HepG2 (cell line): Measurements from ENCODE around the gene NKX1-1.
"Not testable (repeated sequence)": the region's sequence is repeated elsewhere in the genome, so short reads cannot be mapped to it uniquely, and the experiment has no call there.

Experiments used
- EED ChIP-seq: sonication (generic); formaldehyde crosslinking; IDR thresholded peaks from 2 replicates; pipeline ENCODE4 v1.5.0; 2020; ENCODE audit warnings: mild to moderate bottlenecking, missing genetic modification reagents
- ESRRA ChIP-seq: sonication (generic); formaldehyde crosslinking; IDR thresholded peaks from 2 replicates; pipeline ENCODE4 v1.5.1; 2020; ENCODE audit warnings: mild to moderate bottlenecking, low read depth, missing genetic modification reagents
- NFRKB ChIP-seq: fragments of 450-650 bp; IDR thresholded peaks from 2 replicates; pipeline ENCODE4 v1.6.1; 2017
- PAF1 ChIP-seq: IDR thresholded peaks from 2 replicates; pipeline ENCODE4 v1.6.1; 2016; ENCODE audit warnings: missing genetic modification reagents, missing compliant biosample characterization
- SALL2 ChIP-seq: sonication (generic); formaldehyde crosslinking; IDR thresholded peaks from 2 replicates; pipeline ENCODE4 v1.8.1; 2023; ENCODE audit warnings: mild to moderate bottlenecking, missing genetic modification reagents, inconsistent platforms
- TSC22D2 ChIP-seq: sonication (generic); formaldehyde crosslinking; IDR thresholded peaks from 2 replicates; pipeline ENCODE4 v1.5.1; 2020; ENCODE audit warnings: missing genetic modification reagents, mild to moderate bottlenecking, borderline replicate concordance
- YY1 ChIP-seq: IDR thresholded peaks from 2 replicates; pipeline ENCODE4 v1.6.1; 2011; ENCODE audit warnings: low read length, low read depth, moderate library complexity, mild to moderate bottlenecking; ENCODE audit not compliant: insufficient read depth, insufficient replicate concordance
- ZNF253 ChIP-seq: sonication (generic); formaldehyde crosslinking; IDR thresholded peaks from 2 replicates; pipeline ENCODE4 v1.8.0; 2022; ENCODE audit warnings: mild to moderate bottlenecking, missing genetic modification reagents, borderline replicate concordance
- ZNF317 ChIP-seq: sonication (generic); formaldehyde crosslinking; IDR thresholded peaks from 2 replicates; pipeline ENCODE4 v1.5.0; 2020; ENCODE audit warnings: mild to moderate bottlenecking, missing genetic modification reagents
- TF ChIP-seq, protein P1 (sequence below): sonication (generic); formaldehyde crosslinking; IDR thresholded peaks from 2 replicates; pipeline ENCODE4 v1.5.0; 2020; ENCODE audit warnings: mild to moderate bottlenecking, missing genetic modification reagents, moderate library complexity
- TF ChIP-seq, protein P2 (sequence below): sonication (generic); formaldehyde crosslinking; IDR thresholded peaks from 2 replicates; pipeline ENCODE4 v1.8.1; 2023; ENCODE audit warnings: missing genetic modification reagents, inconsistent platforms, borderline replicate concordance
- TF ChIP-seq, protein P3 (sequence below): sonication (generic); formaldehyde crosslinking; conservative IDR thresholded peaks from 2 replicates; pipeline ENCODE4 v1.4.0; 2020; ENCODE audit warnings: missing genetic modification reagents
- TF ChIP-seq, protein P4 (sequence below), 2 experiments: sonication (generic) in 1 of 2; formaldehyde crosslinking in 1 of 2; IDR thresholded peaks; 2 replicates each; pipeline versions ENCODE4 v1.5.1 to v1.6.1; 2011 to 2020; ENCODE audit warnings: borderline replicate concordance in 1 of 2, low read depth in 1 of 2, low read length in 1 of 2, mild to moderate bottlenecking in 1 of 2, missing genetic modification reagents in 1 of 2, moderate library complexity in 1 of 2

DNA sequence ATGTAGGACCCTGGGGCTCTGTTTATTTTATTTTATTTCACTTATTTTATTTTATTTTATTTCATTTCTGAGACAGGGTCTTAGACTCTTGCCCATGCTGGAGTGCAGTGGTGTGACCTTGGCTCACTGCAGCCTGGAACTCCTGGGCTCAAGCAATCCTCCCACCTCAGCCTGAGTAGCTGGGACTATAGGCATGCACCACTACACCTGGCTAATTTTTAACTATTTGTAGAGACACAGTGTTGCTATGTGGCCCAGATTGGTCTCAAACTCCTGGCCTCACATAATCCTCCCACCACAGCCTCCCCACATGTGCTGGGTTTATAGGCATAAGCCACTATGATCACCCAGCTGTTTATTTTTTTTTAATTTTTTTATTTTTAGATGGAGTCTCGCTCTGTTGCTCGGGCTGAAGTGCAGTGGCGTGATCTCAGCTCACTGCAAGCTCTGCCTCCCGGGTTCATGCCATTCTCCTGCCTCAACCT, 37.5 kb upstream of the NKX1-1 start:
- TF ChIP-seq, protein P1, sequence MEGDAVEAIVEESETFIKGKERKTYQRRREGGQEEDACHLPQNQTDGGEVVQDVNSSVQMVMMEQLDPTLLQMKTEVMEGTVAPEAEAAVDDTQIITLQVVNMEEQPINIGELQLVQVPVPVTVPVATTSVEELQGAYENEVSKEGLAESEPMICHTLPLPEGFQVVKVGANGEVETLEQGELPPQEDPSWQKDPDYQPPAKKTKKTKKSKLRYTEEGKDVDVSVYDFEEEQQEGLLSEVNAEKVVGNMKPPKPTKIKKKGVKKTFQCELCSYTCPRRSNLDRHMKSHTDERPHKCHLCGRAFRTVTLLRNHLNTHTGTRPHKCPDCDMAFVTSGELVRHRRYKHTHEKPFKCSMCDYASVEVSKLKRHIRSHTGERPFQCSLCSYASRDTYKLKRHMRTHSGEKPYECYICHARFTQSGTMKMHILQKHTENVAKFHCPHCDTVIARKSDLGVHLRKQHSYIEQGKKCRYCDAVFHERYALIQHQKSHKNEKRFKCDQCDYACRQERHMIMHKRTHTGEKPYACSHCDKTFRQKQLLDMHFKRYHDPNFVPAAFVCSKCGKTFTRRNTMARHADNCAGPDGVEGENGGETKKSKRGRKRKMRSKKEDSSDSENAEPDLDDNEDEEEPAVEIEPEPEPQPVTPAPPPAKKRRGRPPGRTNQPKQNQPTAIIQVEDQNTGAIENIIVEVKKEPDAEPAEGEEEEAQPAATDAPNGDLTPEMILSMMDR, result not testable (repeated sequence)
- TF ChIP-seq, protein P2, sequence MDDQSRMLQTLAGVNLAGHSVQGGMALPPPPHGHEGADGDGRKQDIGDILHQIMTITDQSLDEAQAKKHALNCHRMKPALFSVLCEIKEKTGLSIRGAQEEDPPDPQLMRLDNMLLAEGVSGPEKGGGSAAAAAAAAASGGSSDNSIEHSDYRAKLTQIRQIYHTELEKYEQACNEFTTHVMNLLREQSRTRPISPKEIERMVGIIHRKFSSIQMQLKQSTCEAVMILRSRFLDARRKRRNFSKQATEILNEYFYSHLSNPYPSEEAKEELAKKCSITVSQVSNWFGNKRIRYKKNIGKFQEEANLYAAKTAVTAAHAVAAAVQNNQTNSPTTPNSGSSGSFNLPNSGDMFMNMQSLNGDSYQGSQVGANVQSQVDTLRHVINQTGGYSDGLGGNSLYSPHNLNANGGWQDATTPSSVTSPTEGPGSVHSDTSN (CRISPR knock-in tag), result not testable (repeated sequence)
- TF ChIP-seq EED (CRISPR knock-in tag); SALL2 (CRISPR knock-in tag); NFRKB; TSC22D2 (CRISPR knock-in tag); ESRRA (CRISPR knock-in tag); YY1; PAF1 (CRISPR knock-in tag); ZNF253; ZNF317: not testable (repeated sequence)
- TF ChIP-seq, protein P3, sequence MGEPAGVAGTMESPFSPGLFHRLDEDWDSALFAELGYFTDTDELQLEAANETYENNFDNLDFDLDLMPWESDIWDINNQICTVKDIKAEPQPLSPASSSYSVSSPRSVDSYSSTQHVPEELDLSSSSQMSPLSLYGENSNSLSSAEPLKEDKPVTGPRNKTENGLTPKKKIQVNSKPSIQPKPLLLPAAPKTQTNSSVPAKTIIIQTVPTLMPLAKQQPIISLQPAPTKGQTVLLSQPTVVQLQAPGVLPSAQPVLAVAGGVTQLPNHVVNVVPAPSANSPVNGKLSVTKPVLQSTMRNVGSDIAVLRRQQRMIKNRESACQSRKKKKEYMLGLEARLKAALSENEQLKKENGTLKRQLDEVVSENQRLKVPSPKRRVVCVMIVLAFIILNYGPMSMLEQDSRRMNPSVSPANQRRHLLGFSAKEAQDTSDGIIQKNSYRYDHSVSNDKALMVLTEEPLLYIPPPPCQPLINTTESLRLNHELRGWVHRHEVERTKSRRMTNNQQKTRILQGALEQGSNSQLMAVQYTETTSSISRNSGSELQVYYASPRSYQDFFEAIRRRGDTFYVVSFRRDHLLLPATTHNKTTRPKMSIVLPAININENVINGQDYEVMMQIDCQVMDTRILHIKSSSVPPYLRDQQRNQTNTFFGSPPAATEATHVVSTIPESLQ (CRISPR knock-in tag), result not testable (repeated sequence)
- TF ChIP-seq, protein P4, sequence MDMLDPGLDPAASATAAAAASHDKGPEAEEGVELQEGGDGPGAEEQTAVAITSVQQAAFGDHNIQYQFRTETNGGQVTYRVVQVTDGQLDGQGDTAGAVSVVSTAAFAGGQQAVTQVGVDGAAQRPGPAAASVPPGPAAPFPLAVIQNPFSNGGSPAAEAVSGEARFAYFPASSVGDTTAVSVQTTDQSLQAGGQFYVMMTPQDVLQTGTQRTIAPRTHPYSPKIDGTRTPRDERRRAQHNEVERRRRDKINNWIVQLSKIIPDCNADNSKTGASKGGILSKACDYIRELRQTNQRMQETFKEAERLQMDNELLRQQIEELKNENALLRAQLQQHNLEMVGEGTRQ (IDR thresholded peaks at IDR 0.05; ENCODE audit: low read depth, low read length), result not testable (repeated sequence)
- TF ChIP-seq, protein P4 (CRISPR knock-in tag; IDR thresholded peaks at IDR 0.05; ENCODE audit: borderline replicate concordance), result not testable (repeated sequence)
